ENCODE measurements around the gene FAM13A. TPM values are rescaled to one million over a fixed set of nuclear protein-coding genes. Genes with fewer than 3 reads are reported as not detected.

FAM13A gene
- total and polyA plus RNA-seq, 2 of the 13 experiments (the other 11 are each of a cell fraction or from before 2014, with no cell fraction given): 1.2 to 36.2 TPM

DNA sequence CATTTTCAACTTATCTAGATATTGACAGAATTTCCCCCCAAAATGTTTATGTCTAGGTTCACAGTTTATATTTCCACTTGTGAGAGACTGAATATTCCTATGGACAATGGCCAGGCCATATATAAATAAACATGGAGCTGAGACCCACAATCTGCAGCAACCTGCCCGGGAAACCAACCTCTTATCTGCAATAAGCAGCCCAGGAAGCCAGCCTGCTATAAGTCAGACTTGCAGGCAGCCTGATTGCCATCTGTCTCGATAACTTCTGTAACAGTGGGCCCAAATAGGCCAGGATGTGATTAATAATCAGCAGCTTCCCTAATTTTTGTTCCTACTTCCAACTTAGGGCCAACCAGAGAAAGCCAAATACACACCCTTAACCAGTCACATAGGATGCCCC, 354.2 kb downstream of the FAM13A start:
- FAIRE-seq (no peak), ATAC-seq (no peak), DNase-seq (ENCODE audit: low spot score) (no peak)
- Histone ChIP-seq H3K27me3 (ENCODE audit: control insufficient read depth in 1 of 2, insufficient read depth in 2 of 2, low read length in 2 of 2) (no peaks in the 10 kb centered on the region), H3K27ac (ENCODE audit: extremely low read length, insufficient read depth, low read length) (no peak overlapping the region), H4K20me1 (ENCODE audit: insufficient read depth, low read length) (no peaks in the 10 kb centered on the region), H3K4me1 (ENCODE audit: insufficient read depth, low read length) (no peaks in the 10 kb centered on the region), H3K79me2 (ENCODE audit: insufficient read depth, low read length) (no peaks in the 10 kb centered on the region), H2AFZ (ENCODE audit: low read length) (no peak overlapping the region), H3K9me3 (ENCODE audit: low read length) (no peaks in the 10 kb centered on the region), H3K4me3 (replicated peaks in 1 of 3; ENCODE audit: insufficient read depth in 1 of 3, low read depth in 2 of 3, low read length in 3 of 3) (no peak overlapping the region), H3K9ac (ENCODE audit: insufficient read depth, low read depth, low read length) (no peak overlapping the region), H3K4me2 (ENCODE audit: low read depth, low read length) (no peak overlapping the region), H3K36me3 (replicated peaks in 1 of 2; ENCODE audit: control insufficient read depth in 1 of 2, insufficient read depth in 2 of 2, low read length in 2 of 2) (no peaks in the 10 kb centered on the region)
- no TSS peak for BruUV-seq (replicated peaks)
- POLR2A ChIA-PET: no interaction called here
- in situ Hi-C loops (cut with HindIII; ENCODE audit: extremely low pct_ligation_motif_present, low pct_unique_long_range_greater_than_20kb): loop anchor here (10.0 kb wide), 1 partner anchor 322 kb away; no protein-coding TSS in a partner anchor
- 71% methylated on average over 2 of the region's 2 CpGs for WGBS (ENCODE audit: low lambda C conversion rate)
- CTCF ChIA-PET (ENCODE audit: low intra/inter-chr PET ratio, low total read pairs): no interaction called here
- intact Hi-C loops (cut with micrococcal nuclease; ENCODE audit: unreplicated experiment): no loop called here
- no peak for TF ChIP-seq MED13 (CRISPR knock-in tag; IDR thresholded peaks at IDR 0.05)
- no peak for TF ChIP-seq ZNF552 (CRISPR knock-in tag; IDR thresholded peaks at IDR 0.05; ENCODE audit: borderline replicate concordance)
- no peak for TF ChIP-seq ZNF253 (CRISPR knock-in tag; IDR thresholded peaks at IDR 0.05; ENCODE audit: borderline replicate concordance)
- TF ChIP-seq THAP11 (CRISPR knock-in tag; IDR thresholded peaks at IDR 0.05): no peak
- TF ChIP-seq ZNF512B (CRISPR knock-in tag; IDR thresholded peaks at IDR 0.05; ENCODE audit: borderline replicate concordance): no peak
- TF ChIP-seq PHF21A (CRISPR knock-in tag; IDR thresholded peaks at IDR 0.05): no peak
- no peak for TF ChIP-seq RBFOX2 (IDR thresholded peaks at IDR 0.05; ENCODE audit: low read depth, low read length)
- TF ChIP-seq REPIN1 (CRISPR knock-in tag; IDR thresholded peaks at IDR 0.05; ENCODE audit: borderline replicate concordance, low read depth): no peak
- no peak for TF ChIP-seq ZNF557 (CRISPR knock-in tag; IDR thresholded peaks at IDR 0.05)
- TF ChIP-seq ZFP36L1 (CRISPR knock-in tag; IDR thresholded peaks at IDR 0.05): no peak
- no peak for TF ChIP-seq ZNF33B (CRISPR knock-in tag; IDR thresholded peaks at IDR 0.05)
- TF ChIP-seq ZNF430 (CRISPR knock-in tag; IDR thresholded peaks at IDR 0.05): no peak
- no peak for TF ChIP-seq ZNF83 (CRISPR knock-in tag; IDR thresholded peaks at IDR 0.05; ENCODE audit: borderline replicate concordance)
- TF ChIP-seq ZBTB40 (IDR thresholded peaks at IDR 0.05): no peak
- no peak for TF ChIP-seq ZBTB40 (CRISPR knock-in tag; IDR thresholded peaks at IDR 0.05)
